ENCODE results near the gene CIB2.

Gene CIB2

DNA sequence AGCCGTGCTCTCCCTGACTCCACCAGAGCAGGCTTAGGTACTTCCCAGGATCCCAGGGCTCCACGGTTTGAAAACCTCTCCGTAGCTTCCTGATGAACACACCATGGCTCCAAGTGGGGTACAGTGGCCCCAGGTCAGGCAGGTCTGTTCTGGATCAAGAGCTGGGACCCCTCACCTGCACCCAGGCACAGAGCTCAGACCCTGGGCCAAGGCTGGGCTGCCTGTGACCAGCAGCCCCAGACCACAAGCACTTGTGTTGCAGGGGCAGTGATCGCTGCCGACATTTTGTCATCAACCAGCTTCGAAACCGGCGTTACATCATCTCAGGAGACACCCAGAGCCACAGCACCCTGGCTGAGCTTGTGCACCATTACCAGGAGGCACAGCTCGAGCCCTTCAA, 33.6 kb downstream of the CIB2 start:
- TF ChIP-seq, protein P1, sequence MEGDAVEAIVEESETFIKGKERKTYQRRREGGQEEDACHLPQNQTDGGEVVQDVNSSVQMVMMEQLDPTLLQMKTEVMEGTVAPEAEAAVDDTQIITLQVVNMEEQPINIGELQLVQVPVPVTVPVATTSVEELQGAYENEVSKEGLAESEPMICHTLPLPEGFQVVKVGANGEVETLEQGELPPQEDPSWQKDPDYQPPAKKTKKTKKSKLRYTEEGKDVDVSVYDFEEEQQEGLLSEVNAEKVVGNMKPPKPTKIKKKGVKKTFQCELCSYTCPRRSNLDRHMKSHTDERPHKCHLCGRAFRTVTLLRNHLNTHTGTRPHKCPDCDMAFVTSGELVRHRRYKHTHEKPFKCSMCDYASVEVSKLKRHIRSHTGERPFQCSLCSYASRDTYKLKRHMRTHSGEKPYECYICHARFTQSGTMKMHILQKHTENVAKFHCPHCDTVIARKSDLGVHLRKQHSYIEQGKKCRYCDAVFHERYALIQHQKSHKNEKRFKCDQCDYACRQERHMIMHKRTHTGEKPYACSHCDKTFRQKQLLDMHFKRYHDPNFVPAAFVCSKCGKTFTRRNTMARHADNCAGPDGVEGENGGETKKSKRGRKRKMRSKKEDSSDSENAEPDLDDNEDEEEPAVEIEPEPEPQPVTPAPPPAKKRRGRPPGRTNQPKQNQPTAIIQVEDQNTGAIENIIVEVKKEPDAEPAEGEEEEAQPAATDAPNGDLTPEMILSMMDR (IDR thresholded peaks at IDR 0.05; ENCODE audit: low read depth, low read length): no peak
- H3K4me3 ChIP-seq (replicated peaks in 1 of 2; ENCODE audit: low read depth in 2 of 2, low read length in 2 of 2): no peak overlapping the region
- no peak for DNase-seq (ENCODE audit: low read depth in 2 of 2)

- DNase-seq (ENCODE audit: low read depth in 2 of 2): peak; percentile 88 to 90
- TF ChIP-seq, protein P1 (IDR thresholded peaks at IDR 0.05; ENCODE audit: low read depth, low read length): no peak
- no peak overlapping the region for H3K4me3 ChIP-seq (replicated peaks in 1 of 2; ENCODE audit: low read depth in 2 of 2, low read length in 2 of 2)
These were observed 37.8 kb downstream of the CIB2 start for GRCh38 chr15:78093242-78094020.

DNA sequence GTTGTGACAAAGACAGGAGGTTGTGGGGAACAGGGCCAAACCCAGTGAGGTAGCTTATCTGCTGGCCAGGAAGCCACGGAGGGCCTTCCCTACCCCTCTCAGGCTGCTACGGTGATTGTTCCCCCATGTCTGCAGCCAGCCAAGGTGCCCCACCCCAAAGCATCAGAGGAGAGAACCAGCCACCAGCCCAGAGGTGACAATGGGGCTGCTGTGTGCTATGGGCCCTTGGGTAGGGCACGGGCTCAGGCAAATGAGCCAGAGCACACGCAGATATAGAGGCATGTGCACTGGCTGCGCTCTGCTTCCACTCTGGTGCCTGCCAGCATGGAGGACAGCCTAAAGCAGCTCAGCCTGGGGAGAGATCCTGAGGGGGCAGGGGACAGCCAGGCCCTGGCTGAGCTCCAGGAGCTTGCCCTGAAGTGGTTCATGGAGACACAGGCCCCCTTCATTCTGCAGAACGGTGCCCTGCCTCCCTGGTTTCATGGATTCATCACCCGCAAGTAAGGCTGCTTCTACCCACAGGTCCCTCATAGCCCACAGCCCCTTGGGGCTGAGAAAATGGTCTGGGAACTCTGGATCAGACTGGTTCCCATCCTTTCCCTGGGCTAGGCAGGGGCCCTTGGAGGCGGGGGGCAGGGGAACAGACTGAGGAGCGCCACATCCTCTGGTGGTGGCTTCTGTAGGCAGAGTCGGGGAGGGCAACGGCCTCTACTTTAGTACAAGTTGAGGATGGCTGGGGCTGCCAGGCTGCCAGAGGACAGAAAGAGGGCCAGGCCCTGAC, 38.8 kb downstream of the CIB2 start, which contains the start of gene SH2D7:
SH2D7 (plus strand) TSS at position 301 of the 781 bp plus-strand sequence; CDS start at position 325, 24 bp downstream.
- no peak within 1 kb of the TSS for H3K4me3 ChIP-seq (replicated peaks in 1 of 2; ENCODE audit: low read depth in 2 of 2, low read length in 2 of 2)
- TF ChIP-seq, protein P1 (IDR thresholded peaks at IDR 0.05; ENCODE audit: low read depth, low read length): no peak
- no peak for DNase-seq (ENCODE audit: low read depth in 2 of 2)

GRCh38 chr15:78090422-78091063, 40.7 kb downstream of the CIB2 start:
- TF ChIP-seq, protein P1 (IDR thresholded peaks at IDR 0.05; ENCODE audit: low read depth, low read length): no peak
- no peak for DNase-seq (ENCODE audit: low read depth in 2 of 2)
- no peak overlapping the region for H3K4me3 ChIP-seq (replicated peaks in 1 of 2; ENCODE audit: low read depth in 2 of 2, low read length in 2 of 2)

GRCh38 chr15:78088773-78089080, 42.5 kb downstream of the CIB2 start:
- TF ChIP-seq, protein P1 (IDR thresholded peaks at IDR 0.05; ENCODE audit: low read depth, low read length): no peak
- no peak overlapping the region for H3K4me3 ChIP-seq (replicated peaks in 1 of 2; ENCODE audit: low read depth in 2 of 2, low read length in 2 of 2)
- DNase-seq (ENCODE audit: low read depth in 2 of 2): no peak

DNA sequence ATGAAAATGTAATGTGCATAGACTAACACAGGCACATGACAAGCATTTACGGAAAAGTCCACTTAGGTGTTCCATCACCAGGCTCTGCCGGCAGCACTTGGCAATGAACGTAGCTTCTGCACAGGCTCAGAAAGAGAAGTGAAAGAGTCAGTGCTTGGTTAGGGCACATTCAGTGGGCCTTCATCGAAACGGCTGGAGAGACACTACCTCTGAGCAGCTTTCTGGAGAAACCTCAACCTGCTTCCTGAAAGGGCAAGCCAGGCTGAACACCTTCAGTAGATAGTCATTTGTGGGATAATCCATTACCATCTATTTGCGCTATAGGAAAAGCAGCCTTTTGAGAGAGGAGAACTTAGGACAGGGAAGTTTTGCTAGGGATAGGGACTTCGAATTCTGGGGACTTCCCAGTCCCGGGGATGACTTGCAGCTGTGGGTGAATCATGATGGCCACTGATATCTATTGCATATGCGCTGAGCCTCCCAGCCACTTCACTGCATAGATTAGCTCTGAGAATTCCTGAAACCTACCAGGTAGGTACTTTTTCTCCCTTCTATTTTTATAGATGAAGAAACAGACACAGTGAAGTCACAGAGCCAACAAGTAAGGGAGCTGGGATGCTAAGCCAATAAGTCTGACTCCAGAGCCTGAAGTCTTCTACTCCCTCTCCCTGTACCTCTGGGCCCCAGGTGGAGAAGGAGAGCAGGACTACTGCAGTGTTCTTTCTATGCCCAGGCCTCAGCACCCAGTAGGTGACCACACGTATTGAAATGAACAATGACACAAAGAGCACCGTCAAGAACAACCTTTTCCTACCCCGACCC, 43.1 kb downstream of the CIB2 start:
- H3K4me3 ChIP-seq (replicated peaks in 1 of 2; ENCODE audit: low read depth in 2 of 2, low read length in 2 of 2): no peak overlapping the region
- peak in 1 of 2 donors; percentile 33 for DNase-seq (ENCODE audit: low read depth in 2 of 2)
- TF ChIP-seq, protein P1 (IDR thresholded peaks at IDR 0.05; ENCODE audit: low read depth, low read length): no peak

Measured in cardiac fibroblast (primary cell).